MM.1S (cell line): Measurements from ENCODE around the gene GID8.

Experiments
- EZH2 ChIP-seq: fragments of 300-600 bp; sonication (generic); optimal IDR thresholded peaks from 2 replicates; pipeline ENCODE3; 2017; ENCODE audit warnings: low read depth, mild to moderate bottlenecking, antibody characterized with exemption, low read length, mixed read lengths
- EZH2phosphoT487 ChIP-seq: fragments of 300-600 bp; sonication (generic); IDR thresholded peaks from 2 replicates; pipeline ENCODE4 v1.6.1; 2018; ENCODE audit warnings: antibody characterized with exemption, low read length
- TF ChIP-seq, protein P1 (sequence below): fragments of 300-600 bp; sonication (generic); IDR thresholded peaks from 2 replicates; pipeline ENCODE4 v1.5.1; 2016; ENCODE audit warnings: antibody characterized with exemption, low read length, mixed read lengths

DNA sequence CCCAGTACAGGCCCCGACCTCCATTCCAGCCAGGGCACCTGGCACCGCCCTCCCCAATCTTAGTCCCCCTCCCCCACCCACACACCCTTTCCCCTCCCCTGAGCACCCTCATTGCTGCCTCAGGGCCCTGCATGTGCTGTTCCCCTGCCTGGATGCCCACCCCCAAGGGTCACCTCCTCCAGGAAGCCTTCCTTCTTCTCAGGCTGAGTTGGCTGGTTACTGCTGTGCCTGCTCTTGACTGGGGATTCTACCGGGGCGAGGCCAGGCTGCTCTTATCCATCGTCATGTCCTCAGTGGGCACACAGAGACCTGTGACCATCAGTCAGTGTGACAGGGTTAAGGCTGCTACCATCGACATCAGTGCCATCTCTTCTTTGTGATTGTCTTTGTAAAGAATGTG, 45.3 kb downstream of the GID8 start:
- TF ChIP-seq EZH2: no peak
- TF ChIP-seq, protein P1, sequence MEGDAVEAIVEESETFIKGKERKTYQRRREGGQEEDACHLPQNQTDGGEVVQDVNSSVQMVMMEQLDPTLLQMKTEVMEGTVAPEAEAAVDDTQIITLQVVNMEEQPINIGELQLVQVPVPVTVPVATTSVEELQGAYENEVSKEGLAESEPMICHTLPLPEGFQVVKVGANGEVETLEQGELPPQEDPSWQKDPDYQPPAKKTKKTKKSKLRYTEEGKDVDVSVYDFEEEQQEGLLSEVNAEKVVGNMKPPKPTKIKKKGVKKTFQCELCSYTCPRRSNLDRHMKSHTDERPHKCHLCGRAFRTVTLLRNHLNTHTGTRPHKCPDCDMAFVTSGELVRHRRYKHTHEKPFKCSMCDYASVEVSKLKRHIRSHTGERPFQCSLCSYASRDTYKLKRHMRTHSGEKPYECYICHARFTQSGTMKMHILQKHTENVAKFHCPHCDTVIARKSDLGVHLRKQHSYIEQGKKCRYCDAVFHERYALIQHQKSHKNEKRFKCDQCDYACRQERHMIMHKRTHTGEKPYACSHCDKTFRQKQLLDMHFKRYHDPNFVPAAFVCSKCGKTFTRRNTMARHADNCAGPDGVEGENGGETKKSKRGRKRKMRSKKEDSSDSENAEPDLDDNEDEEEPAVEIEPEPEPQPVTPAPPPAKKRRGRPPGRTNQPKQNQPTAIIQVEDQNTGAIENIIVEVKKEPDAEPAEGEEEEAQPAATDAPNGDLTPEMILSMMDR: no peak
- TF ChIP-seq EZH2phosphoT487: no peak
